ENCODE data around the gene CARD6. TPM values are rescaled to one million over a fixed set of nuclear protein-coding genes. Genes with fewer than 3 reads are reported as not detected.

Gene CARD6
- total and polyA plus RNA-seq, 2 of the 8 experiments (the other 6 are each of a cell fraction or from before 2014, with no cell fraction given), result 0.41 to 0.50 TPM

- TF ChIP-seq CHD7 (IDR thresholded peaks at IDR 0.05; ENCODE audit: insufficient replicate concordance, low read length) (no peak), RAD21 (IDR thresholded peaks at IDR 0.05 in 1 of 2, conservative IDR thresholded peaks at IDR 0.05 in 1 of 2; ENCODE audit: low read depth in 2 of 2, low read length in 2 of 2) (no peak), CHD2 (IDR thresholded peaks at IDR 0.05; ENCODE audit: low read length) (no peak), CHD1 (IDR thresholded peaks at IDR 0.05; ENCODE audit: low read depth, low read length) (no peak), YY1 (IDR thresholded peaks at IDR 0.05; ENCODE audit: low read depth, low read length) (no peak), JUN (IDR thresholded peaks at IDR 0.05; ENCODE audit: low read depth, low read length) (no peak), BCL11A (IDR thresholded peaks at IDR 0.05; ENCODE audit: low read depth in 2 of 2, low read length in 2 of 2) (no peak), CBX5 (IDR thresholded peaks at IDR 0.05; ENCODE audit: low read depth, low read length) (no peak), RFX5 (IDR thresholded peaks at IDR 0.05; ENCODE audit: borderline replicate concordance, low read depth, low read length) (no peak)
- TF ChIP-seq, protein P1, sequence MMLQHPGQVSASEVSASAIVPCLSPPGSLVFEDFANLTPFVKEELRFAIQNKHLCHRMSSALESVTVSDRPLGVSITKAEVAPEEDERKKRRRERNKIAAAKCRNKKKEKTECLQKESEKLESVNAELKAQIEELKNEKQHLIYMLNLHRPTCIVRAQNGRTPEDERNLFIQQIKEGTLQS (IDR thresholded peaks at IDR 0.05; ENCODE audit: insufficient read depth, low read depth, low read length), result no peak
These were observed 41.9 kb upstream of the CARD6 start (continued) for GRCh38 chr5:40799258-40799657.

All from H1 (cell line).